HG02798 (cell line): ENCODE data around the gene FAM72B.
"Not testable (repeated sequence)": the region's sequence is repeated elsewhere in the genome, so short reads cannot be mapped to it uniquely, and the experiment has no call there.

Experiments used
- ATAC-seq: cut with Tn5 transposase; IDR thresholded peaks from one replicate; pipeline ENCODE4 v1.9.1; 2021; ENCODE audit warnings: mild to moderate bottlenecking; ENCODE audit not compliant: unreplicated experiment, poor library complexity

Gene FAM72B

DNA sequence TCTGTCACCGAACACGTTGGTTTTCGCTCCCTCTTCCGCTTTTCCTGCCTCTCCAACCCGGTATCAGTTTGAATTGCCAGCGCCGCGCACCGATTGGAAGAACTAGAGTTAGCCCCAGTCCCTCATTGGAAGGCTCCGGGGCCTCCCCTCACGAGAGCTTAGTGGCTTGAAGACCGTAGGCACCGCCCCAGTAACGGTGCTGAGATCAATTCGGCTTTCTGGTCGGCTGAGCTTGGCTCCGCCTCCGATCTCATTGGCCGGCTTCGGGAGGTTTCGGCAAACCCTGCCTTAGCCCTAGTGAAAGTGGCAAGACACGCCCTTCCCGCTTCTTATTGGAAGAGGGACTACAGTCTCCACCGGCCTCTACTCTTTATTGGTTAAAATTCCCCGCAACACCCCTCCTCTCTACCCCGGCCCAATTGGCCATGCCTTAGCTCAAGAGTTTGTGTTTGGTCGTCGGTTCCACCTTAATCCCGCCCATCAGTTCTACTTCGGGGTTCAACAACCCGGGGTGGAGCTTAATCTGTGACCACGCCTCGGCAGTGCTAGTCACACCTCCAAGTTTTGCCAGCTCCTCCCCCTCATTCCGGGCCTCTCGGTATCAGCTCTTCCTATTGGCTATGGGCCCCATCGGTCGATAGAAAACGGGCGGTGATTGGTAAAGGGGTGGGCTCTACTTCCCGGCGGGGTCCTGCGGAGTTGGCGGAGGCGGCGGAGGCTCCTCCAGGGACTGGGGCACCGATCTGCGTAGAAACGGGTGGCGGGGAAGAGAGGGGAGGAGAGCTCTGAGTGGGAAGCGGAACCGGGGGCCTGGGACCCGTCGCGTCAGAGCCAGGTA lies at the start of gene FAM72B, which contains the start of gene SRGAP2C:
Gene FAM72B, minus strand, starts transcription at position 51 of the 838 bp plus-strand sequence. CDS start 851 bp downstream, outside the sequence.
Gene SRGAP2C, plus strand, starts transcription at position 686 of the 838 bp plus-strand sequence. CDS start 2,472 bp downstream, outside the sequence.
- peak; percentile 89 for ATAC-seq

DNA sequence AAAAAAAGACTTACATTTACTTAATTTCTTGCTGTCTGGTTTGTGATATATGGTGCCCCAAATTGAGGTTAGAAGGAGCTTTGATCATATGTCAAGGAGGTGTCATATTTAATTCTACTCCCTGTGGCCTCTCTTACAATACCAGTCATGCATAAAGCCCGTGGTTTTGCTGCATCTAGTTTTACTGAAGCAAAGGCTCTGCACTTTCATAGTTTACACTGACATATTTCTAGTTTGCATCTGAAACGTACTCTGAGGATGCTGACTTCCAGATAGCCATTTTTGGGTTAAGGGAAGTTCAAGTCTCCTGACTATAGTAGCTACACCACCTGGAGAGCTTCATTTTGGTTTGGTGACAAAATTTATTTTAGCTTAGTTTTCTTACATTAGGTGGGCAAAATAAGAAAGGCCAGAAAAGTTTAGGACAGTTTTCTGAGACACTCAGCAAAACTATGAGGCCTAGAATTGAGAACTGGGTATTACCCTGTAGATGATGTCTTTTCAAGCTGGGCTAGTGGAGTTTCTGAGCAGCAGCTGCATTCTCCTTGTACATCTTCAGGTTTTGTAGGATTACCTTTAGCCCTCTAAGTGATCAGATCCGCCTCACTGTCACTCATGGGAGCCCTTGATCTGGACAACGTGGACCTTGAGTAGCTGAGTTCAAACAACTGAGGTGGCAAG lies 48.4 kb upstream of the FAM72B start:
- peak; percentile 85 for ATAC-seq

DNA sequence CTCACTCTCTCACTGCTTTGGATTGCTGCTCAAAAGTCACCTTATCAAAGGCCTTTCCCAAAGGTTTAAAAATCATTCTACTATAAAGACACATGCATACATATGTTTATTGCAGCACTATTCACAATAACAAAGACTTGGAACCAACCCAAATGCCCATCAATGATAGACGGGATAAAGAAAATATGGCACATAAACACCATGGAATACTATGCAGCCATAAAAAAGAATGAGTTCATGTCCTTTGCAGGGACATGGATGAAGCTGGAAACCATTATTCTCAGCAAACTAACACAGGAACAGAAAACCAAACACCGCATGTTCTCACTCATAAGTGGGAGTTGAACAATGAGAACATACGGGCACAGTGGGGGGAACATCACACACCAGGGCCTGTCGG lies 46.5 kb upstream of the FAM72B start:
- ATAC-seq: not testable (repeated sequence)

DNA sequence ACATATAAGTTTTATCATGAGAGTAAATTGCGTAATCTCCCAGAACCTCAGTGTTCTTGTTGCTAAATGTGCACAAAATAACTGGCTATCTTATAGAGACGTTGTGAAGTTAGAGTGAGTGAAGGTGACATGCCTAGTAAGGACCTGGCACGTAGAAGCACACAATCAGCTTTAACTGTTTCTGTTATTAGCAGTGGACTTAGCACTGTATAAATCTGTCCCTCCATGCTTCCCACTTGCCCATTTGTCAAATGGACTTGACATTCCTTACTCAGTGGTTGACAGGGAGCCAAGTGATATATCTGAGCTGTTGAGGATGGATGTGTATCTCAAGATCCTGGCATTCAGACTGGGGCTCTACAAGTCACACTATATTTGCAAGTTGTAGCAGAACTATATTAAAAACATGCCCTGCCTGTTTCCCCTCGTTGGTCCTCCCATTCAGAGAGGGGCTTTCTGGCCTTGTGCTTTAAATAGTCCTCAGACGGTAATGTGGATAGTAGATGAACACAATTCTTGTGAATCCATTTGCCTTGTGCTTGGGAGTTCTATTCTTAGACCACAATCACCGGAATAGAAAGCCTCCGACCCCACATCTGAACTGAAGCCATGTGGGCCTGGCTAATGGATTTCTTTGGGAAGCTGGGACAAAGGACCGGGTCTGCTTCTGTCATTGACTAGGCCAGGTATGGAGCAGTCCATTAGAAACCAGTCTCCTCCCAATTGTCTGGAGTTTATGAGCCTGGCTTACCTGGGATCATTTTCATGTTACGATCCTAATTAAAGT lies 43.6 kb upstream of the FAM72B start:
- not testable (repeated sequence) for ATAC-seq

DNA sequence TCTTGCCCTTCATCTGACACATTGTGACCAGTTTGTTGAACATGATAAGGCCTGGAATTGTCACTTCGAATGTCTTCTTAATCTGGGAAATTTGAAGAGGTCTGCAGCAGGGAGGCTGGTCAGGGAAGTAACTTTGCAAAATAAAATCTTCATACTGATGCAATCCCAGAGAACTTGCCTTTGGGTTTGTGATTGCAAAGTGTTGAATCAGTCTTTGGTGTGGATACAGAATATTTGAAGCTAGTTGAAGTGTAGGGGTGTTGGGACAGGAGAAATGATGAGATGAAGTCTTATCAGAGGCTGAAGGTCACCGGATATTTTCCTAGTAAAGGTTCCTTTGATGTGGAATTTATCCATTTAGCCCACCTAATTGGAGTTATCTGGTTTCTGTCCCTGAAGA lies 42.8 kb upstream of the FAM72B start:
- not testable (repeated sequence) for ATAC-seq

DNA sequence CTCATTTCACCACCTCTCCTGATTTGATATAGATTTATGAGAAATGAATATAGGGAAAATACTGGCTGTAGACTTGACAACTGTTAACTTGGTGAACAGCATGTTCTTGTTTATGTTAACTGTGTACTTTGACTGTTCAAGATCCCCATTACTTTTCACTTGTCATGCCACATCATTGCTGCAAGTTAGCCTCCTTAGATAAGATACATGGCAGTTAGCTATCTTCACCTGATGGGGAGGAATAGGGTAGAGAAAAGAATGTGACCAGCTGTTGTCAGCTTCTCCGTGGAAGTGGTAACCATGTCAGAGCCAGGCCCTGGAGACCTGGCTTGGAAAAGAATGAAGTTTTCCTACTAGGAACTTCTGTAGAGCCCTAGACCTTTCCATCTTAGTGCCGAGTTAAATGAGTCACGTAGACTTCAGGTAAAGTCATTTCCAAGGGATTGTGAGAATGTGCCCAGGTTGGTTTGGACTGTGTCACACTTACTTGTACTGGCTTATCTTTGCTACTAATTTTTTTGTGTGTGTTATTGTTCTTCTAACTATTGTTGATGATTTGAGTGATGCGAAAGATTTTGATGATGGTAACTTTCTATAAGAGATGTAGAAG lies 42.3 kb upstream of the FAM72B start:
- ATAC-seq: not testable (repeated sequence)

DNA sequence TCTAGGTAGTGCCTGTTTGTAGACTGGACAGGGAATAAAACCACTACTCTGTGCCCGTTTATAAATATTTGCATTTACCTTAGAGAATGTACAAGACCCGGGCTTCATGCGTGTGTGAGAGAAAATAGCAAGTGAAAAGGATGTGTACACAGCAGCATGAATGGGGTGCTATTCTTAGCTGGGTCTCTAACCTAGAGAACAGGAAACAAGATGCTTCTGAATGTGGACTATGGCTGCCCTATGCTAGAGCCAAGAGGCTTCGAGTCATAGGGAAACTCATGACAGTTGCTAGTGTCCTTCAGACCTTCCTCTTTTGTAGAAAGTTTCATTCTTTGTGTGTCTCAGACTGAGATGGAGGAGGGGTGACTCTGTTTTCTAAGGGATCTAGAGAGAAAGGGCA lies 40.6 kb upstream of the FAM72B start:
- peak; percentile 98 for ATAC-seq

DNA sequence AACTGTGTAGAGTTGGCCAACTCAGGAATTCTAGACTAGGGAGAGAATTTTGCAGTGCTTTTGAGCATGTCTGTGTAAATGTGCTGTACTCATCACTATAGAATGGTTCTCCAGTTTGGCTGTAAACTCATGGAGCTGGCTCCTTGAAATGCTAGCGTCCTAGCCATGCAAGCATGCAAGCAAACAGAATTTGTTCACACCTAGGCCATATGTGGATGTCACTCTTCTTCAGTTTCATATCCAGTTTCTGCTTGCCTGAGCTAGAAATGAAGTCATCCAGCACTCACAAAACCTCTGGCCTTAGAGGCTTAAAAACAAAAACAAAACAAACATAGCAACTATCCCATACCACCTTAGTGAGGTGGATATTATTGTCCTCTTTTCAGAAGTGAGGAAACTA lies 37.6 kb upstream of the FAM72B start:
- peak; percentile 71 for ATAC-seq

DNA sequence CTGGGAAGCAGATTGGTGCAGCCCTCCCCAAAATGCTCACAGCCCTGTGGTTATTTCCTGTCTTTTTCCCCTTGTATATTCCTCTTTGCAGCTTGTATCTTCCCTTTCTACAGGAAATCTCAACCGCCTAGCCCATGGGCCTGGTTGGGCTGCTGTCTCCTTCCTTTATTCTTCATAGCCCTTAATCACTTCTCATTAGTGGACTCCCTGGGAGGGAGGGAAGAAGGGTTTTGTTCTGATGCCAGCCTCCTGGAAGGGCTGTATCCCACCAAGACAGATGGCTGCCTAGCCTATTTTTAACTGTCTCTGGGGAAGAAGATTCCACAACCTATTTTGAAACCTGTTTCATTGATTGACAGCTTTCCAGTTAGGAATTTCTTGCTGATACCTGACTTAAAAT lies 32.5 kb upstream of the FAM72B start:
- not testable (repeated sequence) for ATAC-seq

DNA sequence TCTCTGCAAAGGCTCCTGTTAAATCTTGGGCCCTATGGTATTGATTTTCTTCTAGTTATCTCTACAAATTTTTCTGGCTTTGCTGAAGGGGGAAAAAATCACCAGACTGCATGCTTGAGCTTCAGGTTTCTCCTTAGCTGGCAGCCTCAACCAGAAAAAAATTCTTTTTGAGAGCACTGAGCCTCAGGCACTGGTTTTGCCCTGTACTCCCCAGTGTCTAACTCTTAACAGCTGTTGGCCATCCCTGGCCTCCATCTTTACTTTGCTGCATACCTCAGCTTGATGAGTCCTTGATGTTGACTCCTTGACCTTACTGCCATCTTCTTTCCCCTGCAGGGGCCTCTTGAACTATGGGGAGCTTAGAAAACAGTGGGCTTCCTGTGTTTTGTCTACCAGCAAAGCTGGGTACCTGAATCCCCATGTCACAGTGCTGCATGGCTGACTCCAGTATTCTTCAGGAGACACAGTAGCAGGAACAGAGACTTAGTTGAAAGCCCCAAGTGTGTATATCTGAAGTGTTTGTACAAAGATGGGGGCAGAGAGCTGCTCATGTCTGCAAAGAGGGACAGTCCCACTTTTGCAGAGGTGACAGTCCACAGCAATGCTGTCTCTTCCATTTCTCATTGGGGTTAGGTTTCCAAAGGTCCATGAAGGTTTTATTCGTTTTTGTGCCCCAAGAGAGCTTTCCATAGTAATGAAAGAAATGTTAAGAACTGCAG lies 31.7 kb upstream of the FAM72B start:
- ATAC-seq: not testable (repeated sequence)

DNA sequence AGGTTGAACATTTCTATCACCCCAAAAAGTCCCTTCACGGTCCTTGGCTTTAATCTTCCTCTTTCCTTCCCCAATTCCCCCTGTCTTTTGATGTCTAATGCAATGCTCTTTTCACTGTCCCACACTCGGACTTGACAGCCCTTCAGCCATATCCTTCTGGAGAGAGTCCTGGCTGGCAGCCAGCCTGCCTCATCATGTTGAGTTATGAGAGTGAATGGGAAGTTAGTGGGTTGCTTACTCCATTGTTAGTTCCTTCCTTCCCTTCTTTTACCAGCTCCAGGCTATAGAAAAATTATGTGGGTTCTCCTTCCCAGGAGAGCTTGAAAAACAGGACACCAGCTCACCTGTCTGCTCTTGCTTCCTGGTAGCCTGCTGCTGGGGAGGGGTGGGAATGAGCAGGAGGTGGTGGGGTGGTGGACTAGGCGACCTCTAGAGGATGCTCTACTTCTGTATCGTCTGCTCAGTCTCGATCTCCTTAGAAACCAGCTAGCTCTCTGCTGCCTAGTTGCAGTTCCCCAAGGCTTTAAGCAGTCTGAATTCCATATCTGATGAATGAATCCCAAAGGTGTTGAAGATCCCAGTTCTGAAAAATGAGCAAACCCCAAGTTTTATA lies 30.5 kb upstream of the FAM72B start:
- peak; percentile 38 for ATAC-seq

DNA sequence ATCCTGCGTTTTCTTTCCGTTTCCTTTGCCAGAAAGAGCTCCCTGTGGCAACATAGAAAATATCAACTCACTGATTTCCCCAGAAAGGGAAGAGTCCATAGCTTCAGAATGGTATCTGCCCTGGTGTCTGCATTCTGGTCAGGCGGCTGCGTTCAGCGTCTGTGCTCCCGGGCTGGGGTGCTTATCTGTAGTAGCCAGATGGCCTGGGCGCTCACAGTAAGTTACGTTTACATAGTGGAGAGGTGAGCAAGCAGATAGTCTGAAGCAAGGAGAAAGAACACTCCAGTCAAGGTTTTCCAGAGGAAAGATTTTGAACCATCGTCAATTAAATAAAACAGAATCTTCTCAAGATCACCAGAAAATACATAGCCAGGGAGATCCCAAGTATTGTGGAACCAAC lies 29.4 kb upstream of the FAM72B start:
- ATAC-seq: not testable (repeated sequence)

DNA sequence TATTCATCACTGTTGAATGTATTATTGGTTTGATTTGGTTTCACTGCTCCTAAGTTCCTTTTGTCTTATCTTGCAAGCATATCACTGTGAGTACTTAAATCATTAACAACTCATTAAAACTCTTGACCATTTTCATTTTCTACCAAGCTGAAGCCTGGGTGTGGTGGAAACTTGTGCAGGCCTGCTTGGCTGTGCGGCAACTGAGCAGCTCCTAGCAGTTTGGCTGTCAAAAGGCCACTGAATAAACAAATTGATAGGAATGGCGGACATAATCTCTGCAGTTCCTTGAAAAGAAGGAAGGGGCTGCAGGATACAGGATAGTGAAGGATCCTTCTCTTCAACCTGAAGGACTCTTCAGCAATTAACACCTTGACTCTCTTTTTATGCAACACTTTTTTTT lies 26.6 kb upstream of the FAM72B start:
- ATAC-seq: not testable (repeated sequence)

DNA sequence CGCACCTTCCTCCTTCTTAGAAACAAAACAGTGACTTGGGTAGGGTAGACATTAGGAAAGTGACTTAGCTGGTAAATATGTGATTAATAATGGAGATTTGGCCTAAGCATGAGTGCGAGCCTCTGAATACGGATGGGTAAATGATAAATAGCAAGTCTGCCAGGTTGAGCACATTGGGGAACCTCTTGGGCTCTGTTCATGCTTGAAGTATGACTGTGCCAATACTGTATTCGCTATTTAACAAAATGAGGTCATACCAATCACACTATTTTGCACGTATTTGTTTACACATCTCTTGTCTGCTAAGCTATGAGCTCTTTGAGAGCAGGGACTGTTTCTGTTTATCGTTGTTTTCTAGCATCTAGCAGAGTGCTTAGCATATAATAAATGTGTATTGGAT lies 24.2 kb upstream of the FAM72B start:
- ATAC-seq: not testable (repeated sequence)

DNA sequence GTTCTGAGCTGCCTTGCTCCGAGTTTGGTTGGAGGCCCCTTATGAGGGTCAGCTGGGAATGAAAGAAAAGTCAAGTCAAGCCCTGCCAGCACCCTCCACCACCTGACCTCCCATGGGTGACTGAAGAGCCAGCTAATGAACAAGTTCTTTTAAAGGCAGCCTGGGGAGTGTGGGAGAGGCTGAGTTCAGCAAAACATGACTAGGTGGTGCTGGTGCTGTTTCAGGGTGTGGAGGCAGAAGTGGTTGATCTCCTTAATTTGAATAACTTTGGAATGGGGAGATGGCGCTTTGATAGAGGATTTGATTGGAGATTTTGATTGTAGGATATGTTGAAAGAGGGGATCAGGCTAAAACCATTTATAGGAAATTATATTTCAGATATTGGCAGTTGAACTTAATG lies 23.2 kb upstream of the FAM72B start:
- not testable (repeated sequence) for ATAC-seq

DNA sequence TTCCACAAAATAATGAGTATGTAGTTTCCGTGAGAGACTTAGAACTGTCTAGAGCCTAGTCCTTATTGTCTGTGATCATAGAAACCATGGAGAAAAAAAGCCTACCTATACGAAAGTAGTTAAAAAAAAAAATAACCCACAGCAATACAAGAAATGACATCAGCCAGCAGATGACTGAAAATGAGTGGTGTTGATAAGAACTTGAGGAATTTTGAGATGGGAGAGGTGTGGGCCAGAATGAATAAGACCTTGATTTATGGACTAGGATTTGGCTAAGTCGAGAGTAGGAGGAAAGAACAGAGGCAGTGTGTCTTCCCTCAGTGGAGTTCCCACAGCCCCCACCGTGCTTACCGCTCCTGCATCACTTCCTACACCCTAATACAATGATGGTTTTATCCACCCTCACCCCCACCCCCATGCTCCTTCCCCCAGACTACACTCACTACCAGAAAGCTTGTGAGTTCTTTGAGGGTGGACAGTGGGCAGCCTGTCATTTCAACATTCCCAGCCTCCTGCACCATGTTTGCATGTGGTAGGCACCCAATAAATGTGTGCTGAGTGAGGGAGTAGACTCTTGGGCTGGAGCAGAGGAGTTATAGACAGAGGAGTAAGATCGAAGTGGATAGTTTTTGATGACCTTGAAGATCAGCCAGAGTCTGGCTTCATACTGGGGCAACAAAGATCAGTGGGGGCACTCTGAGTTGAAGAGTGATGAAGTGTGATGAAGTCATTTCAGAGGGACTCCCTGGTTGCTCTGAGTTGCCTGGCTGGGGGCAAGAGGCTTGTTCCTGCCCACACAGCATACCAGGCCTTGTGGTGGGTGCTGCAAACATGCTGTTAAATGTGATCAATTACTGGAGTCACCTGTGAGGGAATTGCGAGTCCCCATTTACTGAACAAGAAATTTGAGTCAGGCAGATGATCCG lies 21.9 kb upstream of the FAM72B start:
- ATAC-seq: not testable (repeated sequence)

DNA sequence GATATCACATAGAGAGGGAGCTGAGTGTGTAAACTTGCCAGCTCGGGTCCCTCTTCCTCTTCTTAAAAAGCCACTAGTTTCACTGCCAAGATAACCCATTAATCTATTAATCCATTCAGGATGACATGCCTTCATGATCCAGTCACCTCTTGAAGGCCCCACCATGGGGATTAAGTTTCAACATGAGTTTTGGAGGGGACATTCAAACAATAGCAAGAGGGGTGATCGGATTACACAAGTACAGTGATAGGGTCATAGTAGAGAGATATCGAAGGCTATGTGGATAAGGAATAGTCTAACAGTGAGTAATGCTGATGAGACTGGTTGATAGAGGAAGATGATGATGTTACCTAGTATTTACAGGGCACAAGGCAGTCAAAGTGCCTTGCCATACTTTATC lies 18.8 kb upstream of the FAM72B start:
- not testable (repeated sequence) for ATAC-seq
